Measurements from ENCODE around the gene CCBE1.

CCBE1 gene

GRCh38 chr18:59423259-59423658 is 274.0 kb downstream of the CCBE1 start:
- peaks cover 5% of the 10 kb centered on the region for H3K27me3 ChIP-seq (ENCODE audit: insufficient read depth, poor library complexity, severe bottlenecking)
- H3K27ac ChIP-seq (replicated peaks): no peak overlapping the region
- DNase-seq (ENCODE audit: low read depth in 1 of 2, low spot score in 1 of 2): no peak
- H3K4me3 ChIP-seq (replicated peaks; ENCODE audit: insufficient read depth, low read length): no peak overlapping the region
- TF ChIP-seq SPI1 (IDR thresholded peaks at IDR 0.05; ENCODE audit: borderline replicate concordance, low read depth) (no peak), REST (IDR thresholded peaks at IDR 0.05; ENCODE audit: insufficient replicate concordance, low read depth) (no peak), CTCF (IDR thresholded peaks at IDR 0.05; ENCODE audit: insufficient read depth, low read length) (no peak), POLR2AphosphoS5 (IDR thresholded peaks at IDR 0.05; ENCODE audit: low read depth) (no peak), GABPA (IDR thresholded peaks at IDR 0.05; ENCODE audit: low read depth) (no peak)

GRCh38 chr18:59420244-59420643 is 277.0 kb downstream of the CCBE1 start:
- H3K4me3 ChIP-seq (replicated peaks; ENCODE audit: insufficient read depth, low read length): no peak overlapping the region
- no peak overlapping the region for H3K27ac ChIP-seq (replicated peaks)
- no peak for DNase-seq (ENCODE audit: low read depth in 1 of 2, low spot score in 1 of 2)
- H3K27me3 ChIP-seq (ENCODE audit: insufficient read depth, poor library complexity, severe bottlenecking): peaks cover 5% of the 10 kb centered on the region
- TF ChIP-seq GABPA (IDR thresholded peaks at IDR 0.05; ENCODE audit: low read depth): no peak

- Histone ChIP-seq H3K4me3 (replicated peaks; ENCODE audit: insufficient read depth, low read length) (no peak overlapping the region), H3K27me3 (ENCODE audit: insufficient read depth, poor library complexity, severe bottlenecking) (peaks cover 5% of the 10 kb centered on the region), H3K27ac (replicated peaks) (no peak overlapping the region)
- TF ChIP-seq SPI1 (IDR thresholded peaks at IDR 0.05; ENCODE audit: borderline replicate concordance, low read depth): no peak
- no peak for TF ChIP-seq CTCF (IDR thresholded peaks at IDR 0.05; ENCODE audit: insufficient read depth, low read length)
- no peak for TF ChIP-seq POLR2AphosphoS5 (IDR thresholded peaks at IDR 0.05; ENCODE audit: low read depth)
- no peak for TF ChIP-seq GABPA (IDR thresholded peaks at IDR 0.05; ENCODE audit: low read depth)
- no peak for TF ChIP-seq REST (IDR thresholded peaks at IDR 0.05; ENCODE audit: insufficient replicate concordance, low read depth)
- no peak for DNase-seq (ENCODE audit: low read depth in 1 of 2, low spot score in 1 of 2)
Measured at GRCh38 chr18:59419386-59419785, 277.8 kb downstream of the CCBE1 start.

- H3K4me3 ChIP-seq (replicated peaks; ENCODE audit: insufficient read depth, low read length): no peak overlapping the region
- DNase-seq (ENCODE audit: low read depth in 1 of 2, low spot score in 1 of 2): no peak
- peaks cover 4% of the 10 kb centered on the region for H3K27me3 ChIP-seq (ENCODE audit: insufficient read depth, poor library complexity, severe bottlenecking)
- no peak for TF ChIP-seq POLR2AphosphoS5 (IDR thresholded peaks at IDR 0.05; ENCODE audit: low read depth)
- TF ChIP-seq SPI1 (IDR thresholded peaks at IDR 0.05; ENCODE audit: borderline replicate concordance, low read depth): no peak
- no peak for TF ChIP-seq CTCF (IDR thresholded peaks at IDR 0.05; ENCODE audit: insufficient read depth, low read length)
- no peak for TF ChIP-seq GABPA (IDR thresholded peaks at IDR 0.05; ENCODE audit: low read depth)
- no peak for TF ChIP-seq REST (IDR thresholded peaks at IDR 0.05; ENCODE audit: insufficient replicate concordance, low read depth)
- H3K27ac ChIP-seq (replicated peaks): no peak overlapping the region
Measured at GRCh38 chr18:59416818-59417217, 280.4 kb downstream of the CCBE1 start.

Data from HL-60 (cell line).